ENCODE measurements around the gene BBS1.

- TF ChIP-seq, protein P1, sequence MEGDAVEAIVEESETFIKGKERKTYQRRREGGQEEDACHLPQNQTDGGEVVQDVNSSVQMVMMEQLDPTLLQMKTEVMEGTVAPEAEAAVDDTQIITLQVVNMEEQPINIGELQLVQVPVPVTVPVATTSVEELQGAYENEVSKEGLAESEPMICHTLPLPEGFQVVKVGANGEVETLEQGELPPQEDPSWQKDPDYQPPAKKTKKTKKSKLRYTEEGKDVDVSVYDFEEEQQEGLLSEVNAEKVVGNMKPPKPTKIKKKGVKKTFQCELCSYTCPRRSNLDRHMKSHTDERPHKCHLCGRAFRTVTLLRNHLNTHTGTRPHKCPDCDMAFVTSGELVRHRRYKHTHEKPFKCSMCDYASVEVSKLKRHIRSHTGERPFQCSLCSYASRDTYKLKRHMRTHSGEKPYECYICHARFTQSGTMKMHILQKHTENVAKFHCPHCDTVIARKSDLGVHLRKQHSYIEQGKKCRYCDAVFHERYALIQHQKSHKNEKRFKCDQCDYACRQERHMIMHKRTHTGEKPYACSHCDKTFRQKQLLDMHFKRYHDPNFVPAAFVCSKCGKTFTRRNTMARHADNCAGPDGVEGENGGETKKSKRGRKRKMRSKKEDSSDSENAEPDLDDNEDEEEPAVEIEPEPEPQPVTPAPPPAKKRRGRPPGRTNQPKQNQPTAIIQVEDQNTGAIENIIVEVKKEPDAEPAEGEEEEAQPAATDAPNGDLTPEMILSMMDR (IDR thresholded peaks at IDR 0.05; ENCODE audit: low read depth, low read length, missing input control): no peak
- TF ChIP-seq GABPA (IDR thresholded peaks at IDR 0.05 in 1 of 2, conservative IDR thresholded peaks at IDR 0.05 in 1 of 2) (no peak), RAD21 (IDR thresholded peaks at IDR 0.05) (no peak), EGR1 (IDR thresholded peaks at IDR 0.05; ENCODE audit: low read depth in 2 of 2) (no peak), ATF3 (IDR thresholded peaks at IDR 0.05) (no peak), JUND (IDR thresholded peaks at IDR 0.05) (no peak), REST (IDR thresholded peaks at IDR 0.05) (no peak)
Observed at GRCh38 chr11:66564538-66564937, 54.1 kb downstream of the BBS1 start.
